ENCODE data around the gene NEK8. TPM values are rescaled to one million over a fixed set of nuclear protein-coding genes. Genes with fewer than 3 reads are reported as not detected.

Gene NEK8
- total RNA-seq, 2 experiments from 2014 or later = 14.0 to 17.0 TPM

DNA sequence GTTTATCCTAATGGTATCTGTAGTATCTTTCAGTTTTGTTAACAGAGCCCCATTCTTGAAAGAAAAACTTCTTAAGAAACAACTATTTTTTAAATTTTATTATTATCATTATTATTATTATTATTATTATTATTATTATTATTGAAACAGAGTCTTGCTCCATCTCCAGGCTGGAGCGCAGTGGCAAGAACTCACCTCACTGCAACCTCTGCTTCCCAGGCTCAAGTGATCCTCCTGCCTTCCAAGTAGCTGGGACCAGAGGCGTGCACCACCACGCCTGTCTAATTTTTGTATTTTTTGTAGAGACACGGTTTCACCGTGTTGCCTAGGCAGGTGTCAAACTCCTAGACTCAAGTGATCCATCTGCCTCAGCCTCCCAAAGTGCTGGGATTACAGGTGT is 43.2 kb upstream of the NEK8 start:
- CTCF ChIA-PET (ENCODE audit: unreplicated experiment) = no interaction called here
- H3K4me2 ChIP-seq (ENCODE audit: low read length) = no peak overlapping the region
- BruUV-seq (replicated peaks) = no TSS peak
- peaks cover 97% of the 10 kb centered on the region for H3K36me3 ChIP-seq (ENCODE audit: insufficient read depth, low read length)
- DNase-seq (ENCODE audit: low spot score) = no peak
- H2AFZ ChIP-seq (ENCODE audit: low read length) = no peak overlapping the region
- no peak overlapping the region for H3K4me3 ChIP-seq (ENCODE audit: low read depth, low read length, poor library complexity, severe bottlenecking)
- H3K9me3 ChIP-seq (ENCODE audit: low read length) = no peaks in the 10 kb centered on the region
- TF ChIP-seq EZH2phosphoT487 (IDR thresholded peaks at IDR 0.05; ENCODE audit: borderline replicate concordance, low read depth, low read length) = no peak
- TF ChIP-seq, protein P1, sequence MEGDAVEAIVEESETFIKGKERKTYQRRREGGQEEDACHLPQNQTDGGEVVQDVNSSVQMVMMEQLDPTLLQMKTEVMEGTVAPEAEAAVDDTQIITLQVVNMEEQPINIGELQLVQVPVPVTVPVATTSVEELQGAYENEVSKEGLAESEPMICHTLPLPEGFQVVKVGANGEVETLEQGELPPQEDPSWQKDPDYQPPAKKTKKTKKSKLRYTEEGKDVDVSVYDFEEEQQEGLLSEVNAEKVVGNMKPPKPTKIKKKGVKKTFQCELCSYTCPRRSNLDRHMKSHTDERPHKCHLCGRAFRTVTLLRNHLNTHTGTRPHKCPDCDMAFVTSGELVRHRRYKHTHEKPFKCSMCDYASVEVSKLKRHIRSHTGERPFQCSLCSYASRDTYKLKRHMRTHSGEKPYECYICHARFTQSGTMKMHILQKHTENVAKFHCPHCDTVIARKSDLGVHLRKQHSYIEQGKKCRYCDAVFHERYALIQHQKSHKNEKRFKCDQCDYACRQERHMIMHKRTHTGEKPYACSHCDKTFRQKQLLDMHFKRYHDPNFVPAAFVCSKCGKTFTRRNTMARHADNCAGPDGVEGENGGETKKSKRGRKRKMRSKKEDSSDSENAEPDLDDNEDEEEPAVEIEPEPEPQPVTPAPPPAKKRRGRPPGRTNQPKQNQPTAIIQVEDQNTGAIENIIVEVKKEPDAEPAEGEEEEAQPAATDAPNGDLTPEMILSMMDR (conservative IDR thresholded peaks at IDR 0.05; ENCODE audit: low read length) = no peak
- POLR2A ChIA-PET = no interaction called here
- no peaks in the 10 kb centered on the region for H4K20me1 ChIP-seq (ENCODE audit: insufficient read depth, low read length)
- no peaks in the 10 kb centered on the region for H3K79me2 ChIP-seq (ENCODE audit: insufficient read depth, low read depth, low read length)
- intact Hi-C loops (cut with micrococcal nuclease; ENCODE audit: unreplicated experiment) = loop anchor here (10.0 kb wide), 1 partner anchor 61 kb away; no protein-coding TSS in a partner anchor
- H3K9me2 ChIP-seq (ENCODE audit: insufficient read depth, low read length) = no peaks in the 10 kb centered on the region
- no peak overlapping the region for H3K27ac ChIP-seq (ENCODE audit: low read depth, low read length, poor library complexity, severe bottlenecking)
- no peaks in the 10 kb centered on the region for H3K4me1 ChIP-seq (ENCODE audit: insufficient read depth, low read length, poor library complexity, severe bottlenecking)

GRCh38 chr17:28686296-28686695 is 42.3 kb upstream of the NEK8 start:
- ChIA-PET CTCF (ENCODE audit: unreplicated experiment) (no interaction called here), POLR2A (interaction anchor here (0.5 kb wide), 1 partner anchor 170 kb away, joined by 3 read pairs; no protein-coding TSS in a partner anchor)
- H3K4me3 ChIP-seq (ENCODE audit: low read depth, low read length, poor library complexity, severe bottlenecking) = no peak overlapping the region
- H3K27ac ChIP-seq (ENCODE audit: low read depth, low read length, poor library complexity, severe bottlenecking) = no peak overlapping the region
- H4K20me1 ChIP-seq (ENCODE audit: insufficient read depth, low read length) = no peaks in the 10 kb centered on the region
- no peak overlapping the region for H2AFZ ChIP-seq (ENCODE audit: low read length)
- H3K4me2 ChIP-seq (ENCODE audit: low read length) = no peak overlapping the region
- peaks cover 97% of the 10 kb centered on the region for H3K36me3 ChIP-seq (ENCODE audit: insufficient read depth, low read length)
- no peaks in the 10 kb centered on the region for H3K4me1 ChIP-seq (ENCODE audit: insufficient read depth, low read length, poor library complexity, severe bottlenecking)
- no peaks in the 10 kb centered on the region for H3K79me2 ChIP-seq (ENCODE audit: insufficient read depth, low read depth, low read length)
- H3K9me3 ChIP-seq (ENCODE audit: low read length) = no peaks in the 10 kb centered on the region
- no peaks in the 10 kb centered on the region for H3K9me2 ChIP-seq (ENCODE audit: insufficient read depth, low read length)
- intact Hi-C loops (cut with micrococcal nuclease; ENCODE audit: unreplicated experiment) = loop anchor here (10.0 kb wide), 1 partner anchor 61 kb away; no protein-coding TSS in a partner anchor
- BruUV-seq (replicated peaks) = no TSS peak
- no peak for DNase-seq (ENCODE audit: low spot score)
- TF ChIP-seq EZH2phosphoT487 (IDR thresholded peaks at IDR 0.05; ENCODE audit: borderline replicate concordance, low read depth, low read length) = no peak
- TF ChIP-seq, protein P1 (conservative IDR thresholded peaks at IDR 0.05; ENCODE audit: low read length) = no peak

DNA sequence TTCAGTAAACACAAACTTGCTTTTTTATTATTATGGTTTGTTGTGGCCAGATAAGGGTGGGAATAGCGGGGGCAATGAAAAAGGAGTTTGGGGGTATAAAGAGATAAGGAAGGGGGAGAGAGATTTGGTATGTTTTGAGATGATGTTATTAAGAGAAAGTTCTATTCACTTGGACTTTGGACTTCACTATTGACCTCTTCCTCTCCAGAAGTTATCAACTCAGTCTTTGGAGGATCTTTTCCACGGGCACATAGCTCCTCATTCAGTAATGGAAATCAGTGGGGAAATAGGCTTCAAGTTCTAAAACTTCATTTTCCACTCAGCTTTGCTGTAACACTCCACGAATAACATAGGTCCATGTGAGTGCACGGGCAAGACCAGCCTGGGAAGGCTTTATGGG is 40.1 kb upstream of the NEK8 start:
- intact Hi-C loops (cut with micrococcal nuclease; ENCODE audit: unreplicated experiment) = loop anchor here (10.0 kb wide), 1 partner anchor 64 kb away; no protein-coding TSS in a partner anchor
- H3K79me2 ChIP-seq (ENCODE audit: insufficient read depth, low read depth, low read length) = no peaks in the 10 kb centered on the region
- CTCF ChIA-PET (ENCODE audit: unreplicated experiment) = no interaction called here
- H2AFZ ChIP-seq (ENCODE audit: low read length) = no peak overlapping the region
- no peak overlapping the region for H3K4me2 ChIP-seq (ENCODE audit: low read length)
- no peak overlapping the region for H3K4me3 ChIP-seq (ENCODE audit: low read depth, low read length, poor library complexity, severe bottlenecking)
- H3K4me1 ChIP-seq (ENCODE audit: insufficient read depth, low read length, poor library complexity, severe bottlenecking) = no peaks in the 10 kb centered on the region
- POLR2A ChIA-PET = interaction anchor here (1.3 kb wide), 1 partner anchor 11 kb away, joined by 3 read pairs; no protein-coding TSS in a partner anchor
- H3K36me3 ChIP-seq (ENCODE audit: insufficient read depth, low read length) = peaks cover 88% of the 10 kb centered on the region
- no peak overlapping the region for H3K27ac ChIP-seq (ENCODE audit: low read depth, low read length, poor library complexity, severe bottlenecking)
- TF ChIP-seq, protein P1 (conservative IDR thresholded peaks at IDR 0.05; ENCODE audit: low read length) = no peak
- TF ChIP-seq EZH2phosphoT487 (IDR thresholded peaks at IDR 0.05; ENCODE audit: borderline replicate concordance, low read depth, low read length) = no peak
- no peaks in the 10 kb centered on the region for H4K20me1 ChIP-seq (ENCODE audit: insufficient read depth, low read length)
- no peak for DNase-seq (ENCODE audit: low spot score)
- H3K9me2 ChIP-seq (ENCODE audit: insufficient read depth, low read length) = no peaks in the 10 kb centered on the region
- BruUV-seq (replicated peaks) = no TSS peak
- H3K9me3 ChIP-seq (ENCODE audit: low read length) = no peaks in the 10 kb centered on the region
